Left ventricle myocardium inferior (tissue), 1 donor: ENCODE results near the gene ATXN1. TPM values are rescaled to one million over a fixed set of nuclear protein-coding genes. Genes with fewer than 3 reads are reported as not detected.

Experiments used
- DNase-seq: peaks from one replicate; pipeline ENCODE4 v3.0.0-alpha.2; 2020
- H3K27ac ChIP-seq: fragments of 200-600 bp; replicated peaks from 2 replicates; pipeline ENCODE4 v1.8.0; 2021
- H3K27me3 ChIP-seq: fragments of 200-600 bp; 2 replicates; pipeline ENCODE4 v1.8.0; 2021; ENCODE audit warnings: low read depth
- H3K36me3 ChIP-seq: fragments of 200-600 bp; 2 replicates; pipeline ENCODE4 v1.8.0; 2021
- H3K4me1 ChIP-seq: fragments of 200-600 bp; 2 replicates; pipeline ENCODE4 v1.8.0; 2021
- H3K4me3 ChIP-seq: fragments of 200-600 bp; 2 replicates; pipeline ENCODE4 v1.8.0; 2021; ENCODE audit warnings: mild to moderate bottlenecking, moderate library complexity
- H3K9me3 ChIP-seq: fragments of 200-600 bp; replicated peaks from 2 replicates; pipeline ENCODE4 v1.8.0; 2021
- intact Hi-C: fragments of 100-400 bp; cut with micrococcal nuclease; formaldehyde crosslinking; loops from one replicate; pipeline ENCODE4 v1.11.0; 2022
- total RNA-seq: library from RNA; stranded (reverse); fragmentation: NEBNext Ultra II Directional; extraction: Animal tissue kit (Norgen Biotek cat#: 25700); gene quantifications from one replicate; pipeline ENCODE4 v1.2.1, GENCODE V29; 2021
- TF ChIP-seq, protein P1 (sequence below): fragments of 200-600 bp; IDR thresholded peaks from 2 replicates; pipeline ENCODE4 v1.8.0; 2021; ENCODE audit warnings: antibody characterized with exemption, mild to moderate bottlenecking, borderline replicate concordance
- donor health status: DM: no; HTN: yes; CAD: no; lungs with severe emphysema.

Gene ATXN1
- total RNA-seq, 1 donor from 2014 or later, result 41.5 TPM

DNA sequence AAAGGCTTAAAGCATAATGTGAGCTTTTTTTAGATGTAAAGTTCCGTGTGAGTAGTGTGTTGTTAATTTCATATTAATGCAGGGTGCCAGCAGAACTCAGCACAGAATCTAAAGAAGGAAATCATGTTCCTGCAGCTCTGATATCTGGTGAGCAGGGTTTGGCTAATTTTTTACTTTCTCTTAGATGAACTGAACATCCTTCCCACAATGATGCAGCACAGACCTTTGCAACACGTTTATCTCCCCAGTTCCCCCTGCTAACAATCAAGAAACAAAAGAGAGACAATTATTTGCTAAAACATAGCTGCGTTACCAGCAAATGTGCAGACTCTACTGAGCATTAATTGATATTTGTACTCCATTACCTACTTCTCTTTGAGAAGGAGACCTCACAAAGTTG is 39.1 kb upstream of the ATXN1 start:
- Histone ChIP-seq H3K4me1 (peaks cover 61% of the 10 kb centered on the region), H3K27ac (peak overlapping the region; percentile 88)

DNA sequence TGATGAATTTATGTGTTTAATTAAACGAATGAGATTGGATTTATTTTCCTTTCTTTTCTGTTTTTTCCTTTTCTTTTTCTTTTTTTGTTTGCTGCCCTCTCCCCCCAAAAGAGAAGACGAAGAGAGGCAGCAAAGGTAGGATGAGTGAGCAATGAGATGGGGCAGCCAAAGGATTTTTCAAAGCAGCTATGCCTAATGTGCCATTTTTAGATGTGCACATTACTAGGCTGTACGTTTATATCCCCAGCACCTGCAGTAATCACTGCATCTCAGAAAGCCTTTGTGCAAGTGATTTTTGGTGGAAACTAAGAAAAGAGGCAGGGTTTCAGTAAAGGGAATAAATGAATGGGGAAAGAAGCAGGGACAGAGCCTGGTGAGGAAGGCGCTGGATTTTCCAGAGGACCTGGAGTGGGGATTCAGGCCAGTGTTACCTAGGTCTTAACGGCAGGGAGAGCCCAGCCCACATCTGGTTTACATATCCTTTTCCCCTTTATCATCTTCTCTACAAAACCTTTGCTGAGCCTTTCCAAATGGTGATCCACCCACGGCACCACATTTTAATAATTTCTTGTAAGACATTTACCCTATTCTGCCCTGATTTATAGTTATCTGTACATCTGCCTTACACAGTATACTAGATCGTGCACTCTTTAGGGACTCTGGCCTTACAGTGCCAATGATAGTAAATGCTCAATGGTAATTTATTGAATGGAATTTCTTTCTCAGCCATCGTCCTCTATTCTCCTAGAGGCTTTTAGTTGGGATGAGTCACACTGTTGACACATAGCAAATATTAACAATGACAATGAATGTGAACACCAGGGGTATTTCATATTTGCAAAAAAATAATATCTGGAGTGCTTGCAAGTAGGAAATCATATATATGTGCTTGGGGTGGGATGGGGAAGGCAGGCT is 38.3 kb upstream of the ATXN1 start:
- peaks cover 54% of the 10 kb centered on the region for H3K4me1 ChIP-seq
- no peaks in the 10 kb centered on the region for H3K9me3 ChIP-seq
- H3K4me3 ChIP-seq, result no peak overlapping the region
- TF ChIP-seq, protein P1, sequence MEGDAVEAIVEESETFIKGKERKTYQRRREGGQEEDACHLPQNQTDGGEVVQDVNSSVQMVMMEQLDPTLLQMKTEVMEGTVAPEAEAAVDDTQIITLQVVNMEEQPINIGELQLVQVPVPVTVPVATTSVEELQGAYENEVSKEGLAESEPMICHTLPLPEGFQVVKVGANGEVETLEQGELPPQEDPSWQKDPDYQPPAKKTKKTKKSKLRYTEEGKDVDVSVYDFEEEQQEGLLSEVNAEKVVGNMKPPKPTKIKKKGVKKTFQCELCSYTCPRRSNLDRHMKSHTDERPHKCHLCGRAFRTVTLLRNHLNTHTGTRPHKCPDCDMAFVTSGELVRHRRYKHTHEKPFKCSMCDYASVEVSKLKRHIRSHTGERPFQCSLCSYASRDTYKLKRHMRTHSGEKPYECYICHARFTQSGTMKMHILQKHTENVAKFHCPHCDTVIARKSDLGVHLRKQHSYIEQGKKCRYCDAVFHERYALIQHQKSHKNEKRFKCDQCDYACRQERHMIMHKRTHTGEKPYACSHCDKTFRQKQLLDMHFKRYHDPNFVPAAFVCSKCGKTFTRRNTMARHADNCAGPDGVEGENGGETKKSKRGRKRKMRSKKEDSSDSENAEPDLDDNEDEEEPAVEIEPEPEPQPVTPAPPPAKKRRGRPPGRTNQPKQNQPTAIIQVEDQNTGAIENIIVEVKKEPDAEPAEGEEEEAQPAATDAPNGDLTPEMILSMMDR, result no peak
- intact Hi-C loops, result no loop called here
- no peaks in the 10 kb centered on the region for H3K36me3 ChIP-seq
- H3K27me3 ChIP-seq, result no peaks in the 10 kb centered on the region
- peak overlapping the region; percentile 88 for H3K27ac ChIP-seq
- DNase-seq, result no peak

More for the DNA sequence above, 39.1 kb upstream of the ATXN1 start:
- DNase-seq, result no peak
- Histone ChIP-seq H3K36me3 (no peaks in the 10 kb centered on the region), H3K9me3 (no peaks in the 10 kb centered on the region), H3K4me3 (peak overlapping the region; percentile 47), H3K27me3 (no peaks in the 10 kb centered on the region)
- intact Hi-C loops, result no loop called here
- TF ChIP-seq, protein P1, result no peak

DNA sequence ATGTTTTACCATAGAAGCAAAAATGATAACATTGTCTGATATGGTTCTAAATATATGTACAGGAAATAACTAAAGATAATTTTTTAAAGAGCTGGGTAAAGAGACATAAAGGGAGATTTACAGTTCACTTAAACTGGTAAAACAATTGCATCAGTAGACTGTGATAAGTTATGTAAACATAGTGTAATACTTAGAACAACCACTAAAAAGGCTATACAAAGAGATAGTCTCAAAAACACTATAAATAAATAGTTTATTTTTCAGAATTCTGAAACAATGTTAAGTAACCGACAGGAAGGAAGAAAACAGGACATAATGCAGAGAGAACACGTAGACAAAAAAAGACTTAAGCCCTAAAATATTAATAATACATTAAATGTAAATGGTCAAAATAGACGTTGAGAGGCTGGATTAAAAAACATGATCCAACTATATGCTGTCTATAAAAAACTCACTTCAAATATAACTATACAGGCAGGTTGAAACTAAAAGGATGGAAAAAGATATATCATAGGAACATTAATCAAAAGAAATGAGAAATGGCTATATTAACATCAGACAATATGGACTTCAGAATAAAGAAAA is 32.7 kb upstream of the ATXN1 start:
- no peak overlapping the region for H3K27ac ChIP-seq
- TF ChIP-seq, protein P1, result no peak
- no peak overlapping the region for H3K4me3 ChIP-seq
- no peaks in the 10 kb centered on the region for H3K27me3 ChIP-seq
- no peaks in the 10 kb centered on the region for H3K4me1 ChIP-seq
- no peak for DNase-seq
- no peaks in the 10 kb centered on the region for H3K9me3 ChIP-seq
- intact Hi-C loops, result no loop called here
- H3K36me3 ChIP-seq, result no peaks in the 10 kb centered on the region

DNA sequence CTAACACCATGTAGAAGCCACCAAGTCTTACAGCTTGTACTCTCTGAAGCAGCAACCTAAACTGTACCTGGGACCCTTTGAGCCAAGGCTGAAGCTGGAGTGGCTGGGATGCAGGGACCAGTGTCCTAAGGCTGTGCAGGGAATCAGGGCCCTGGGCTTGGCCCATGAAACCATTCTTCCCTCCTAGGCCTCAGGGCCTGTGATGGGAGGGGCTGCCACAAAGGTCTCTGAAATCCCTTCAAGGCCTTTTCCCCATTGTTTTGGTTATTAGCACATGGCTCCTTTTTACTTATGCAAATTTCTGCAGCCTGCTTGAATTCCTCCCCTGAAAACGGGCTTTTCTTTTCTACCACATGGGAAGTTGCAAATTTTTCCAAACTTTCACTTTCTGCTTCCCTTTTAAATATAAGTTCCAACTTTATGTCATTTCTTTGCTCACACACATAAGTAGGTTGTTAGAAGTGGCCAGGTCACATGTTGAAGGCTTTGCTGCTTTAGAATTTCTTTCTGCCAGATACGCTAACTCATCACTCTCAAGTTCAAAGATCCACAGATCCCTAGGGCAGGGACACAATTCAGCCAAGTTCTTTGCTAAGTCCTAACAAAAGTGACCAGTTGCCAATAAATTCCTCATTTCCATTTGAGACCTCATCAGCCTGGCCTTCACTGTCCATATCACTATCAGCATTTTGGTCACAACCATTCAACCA is 28.2 kb upstream of the ATXN1 start:
- DNase-seq, result no peak
- no peaks in the 10 kb centered on the region for H3K27me3 ChIP-seq
- H3K4me1 ChIP-seq, result no peaks in the 10 kb centered on the region
- no peaks in the 10 kb centered on the region for H3K36me3 ChIP-seq
- TF ChIP-seq, protein P1, result no peak
- no peak overlapping the region for H3K27ac ChIP-seq
- intact Hi-C loops, result no loop called here
- H3K4me3 ChIP-seq, result no peak overlapping the region
- no peaks in the 10 kb centered on the region for H3K9me3 ChIP-seq

DNA sequence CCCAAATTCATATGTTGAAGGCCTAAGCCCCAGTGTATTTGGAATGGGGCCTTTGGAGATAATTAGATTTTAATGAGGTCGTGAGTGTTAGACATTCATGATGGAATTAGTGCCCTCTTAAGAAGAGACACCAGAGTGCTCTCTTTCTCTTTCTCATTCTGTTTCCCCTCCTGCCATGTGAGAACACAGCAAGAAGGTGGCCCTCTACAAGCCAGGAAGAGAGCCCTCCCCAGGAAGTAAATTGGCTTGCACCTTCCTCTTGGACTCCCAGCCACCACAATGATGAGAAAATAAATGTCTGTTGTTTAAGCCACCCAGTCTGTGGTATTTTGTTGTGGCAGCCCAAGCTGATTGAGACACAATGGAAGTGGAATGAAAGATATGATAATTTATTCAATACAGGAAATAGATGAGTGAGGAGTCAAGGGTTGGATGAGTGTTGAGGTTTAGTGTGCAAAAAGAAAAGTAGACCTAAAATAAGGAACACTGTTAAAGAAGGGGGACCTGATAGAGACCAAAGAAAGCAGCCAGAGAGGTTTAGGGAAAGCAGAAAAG is 25.9 kb upstream of the ATXN1 start:
- no peak overlapping the region for H3K4me3 ChIP-seq
- H3K36me3 ChIP-seq, result no peaks in the 10 kb centered on the region
- H3K27me3 ChIP-seq, result no peaks in the 10 kb centered on the region
- DNase-seq, result no peak
- no peaks in the 10 kb centered on the region for H3K9me3 ChIP-seq
- H3K4me1 ChIP-seq, result peaks cover 3% of the 10 kb centered on the region
- TF ChIP-seq, protein P1, result no peak
- intact Hi-C loops, result no loop called here
- H3K27ac ChIP-seq, result no peak overlapping the region
